ENCODE data around the gene INPP4B.

INPP4B gene

DNA sequence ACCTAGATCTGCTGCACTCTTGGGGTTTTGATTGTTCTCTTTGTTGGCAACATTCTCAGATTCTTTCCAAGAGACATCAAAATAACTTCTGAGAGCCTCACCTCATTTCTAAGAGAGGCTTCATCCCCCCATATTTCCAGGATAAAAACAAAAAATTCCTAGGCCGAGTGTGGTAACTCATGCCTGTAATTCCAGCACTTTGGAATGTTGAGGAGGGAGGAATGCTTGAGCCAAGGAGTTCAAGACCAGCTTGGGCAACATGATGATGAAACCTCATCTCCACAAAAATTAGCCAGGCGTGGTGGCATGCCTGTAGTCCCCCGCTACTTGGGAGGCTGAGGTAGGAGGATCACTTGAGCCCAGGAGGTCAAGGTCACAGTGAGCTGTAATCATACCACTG is 477.0 kb downstream of the INPP4B start:
- H3K14ac ChIP-seq (ENCODE audit: low read length), result no peak overlapping the region
- peaks cover 0 to 7% of the 10 kb centered on the region in 2 donors for H3K9me3 ChIP-seq (replicated peaks in 1 of 2; ENCODE audit: control insufficient read depth in 2 of 2, insufficient read depth in 1 of 2, low read depth in 1 of 2, low read length in 2 of 2)
- H3K27ac ChIP-seq (replicated peaks; ENCODE audit: low read length), result no peak overlapping the region
- no peak overlapping the region for H3K4me2 ChIP-seq (ENCODE audit: insufficient read depth, low read length, poor library complexity, severe bottlenecking)
- H2BK15ac ChIP-seq (ENCODE audit: low read length), result no peak overlapping the region
- no peak overlapping the region for H2BK120ac ChIP-seq (ENCODE audit: low read depth, low read length)
- peaks cover 5 to 27% of the 10 kb centered on the region in 2 donors for H3K4me1 ChIP-seq (ENCODE audit: control insufficient read depth in 2 of 2, insufficient read depth in 1 of 2, low read depth in 1 of 2, low read length in 2 of 2)
- no peak overlapping the region for H3K4me3 ChIP-seq (ENCODE audit: low read length in 2 of 2)
- H3K9ac ChIP-seq (ENCODE audit: low read depth, low read length, poor library complexity), result no peak overlapping the region
- H2AK5ac ChIP-seq (ENCODE audit: low read depth, low read length), result no peak overlapping the region
- no peak overlapping the region for H3K18ac ChIP-seq (ENCODE audit: low read length)
- no peak overlapping the region for H3K23ac ChIP-seq (ENCODE audit: low read depth, low read length, poor library complexity)
- H2BK12ac ChIP-seq (ENCODE audit: low read length), result no peak overlapping the region
- no peaks in the 10 kb centered on the region for H3K27me3 ChIP-seq (ENCODE audit: control insufficient read depth in 3 of 3, insufficient read depth in 3 of 3, low read depth in 1 of 3, low read length in 3 of 3)
- no peak overlapping the region for H2BK5ac ChIP-seq (ENCODE audit: low read length)
- DNase-seq (ENCODE audit: low spot score), result no peak
- H4K91ac ChIP-seq (ENCODE audit: low read depth, low read length, poor library complexity), result no peak overlapping the region
- H2AFZ ChIP-seq (ENCODE audit: low read length), result no peak overlapping the region
- H3K79me1 ChIP-seq (ENCODE audit: low read depth, low read length), result no peaks in the 10 kb centered on the region
- H3K4ac ChIP-seq (ENCODE audit: low read length), result no peak overlapping the region
- WGBS, 2 donors (ENCODE audit: extremely low coverage in 2 of 2, insufficient read length in 2 of 2, insufficient replicate concordance in 1 of 2), result no CpG with 5 or more reads among the region's 3 CpGs
- no peaks in the 10 kb centered on the region for H3K36me3 ChIP-seq (replicated peaks in 1 of 2; ENCODE audit: control insufficient read depth in 2 of 2, insufficient read depth in 2 of 2, low read length in 2 of 2)
- H4K8ac ChIP-seq (ENCODE audit: low read depth, low read length), result no peak overlapping the region

DNA sequence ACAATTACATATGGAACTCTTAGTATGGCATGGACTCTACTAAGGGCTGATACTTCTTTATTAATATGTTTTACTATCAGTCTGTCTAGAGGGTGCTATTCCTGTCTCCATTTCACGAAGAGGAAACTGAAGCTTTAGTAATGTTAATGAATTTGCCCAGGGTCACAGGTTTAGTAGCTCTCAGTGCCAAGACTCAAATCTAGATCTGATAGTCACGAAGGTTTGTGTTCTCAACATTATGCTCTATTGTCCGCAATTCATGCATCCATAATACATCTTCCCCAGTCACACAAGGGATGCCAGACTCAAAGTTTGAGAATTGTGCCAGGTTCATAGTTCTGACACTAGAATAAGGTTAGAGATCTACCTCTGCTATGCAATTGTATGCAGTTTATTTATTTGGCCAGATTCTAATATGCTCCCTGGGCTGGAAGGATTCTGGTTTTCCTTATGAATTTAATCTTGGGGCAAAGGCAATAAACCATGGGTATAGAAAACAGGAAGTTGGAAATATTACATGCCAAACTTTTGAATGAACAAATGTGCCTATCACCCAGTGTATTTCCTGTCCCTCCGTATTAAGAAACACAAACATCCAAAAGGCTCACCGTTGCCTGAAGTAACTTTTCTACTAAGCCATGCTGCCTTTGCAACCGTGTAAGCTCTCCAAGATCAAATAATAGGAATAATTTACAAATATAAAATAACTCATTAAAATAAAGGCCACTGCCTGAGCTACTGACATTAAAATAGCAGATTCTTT is 478.5 kb downstream of the INPP4B start:
- no peak overlapping the region for H4K8ac ChIP-seq (ENCODE audit: low read depth, low read length)
- H3K4me3 ChIP-seq (ENCODE audit: low read length in 2 of 2), result no peak overlapping the region
- no peak overlapping the region for H2AK5ac ChIP-seq (ENCODE audit: low read depth, low read length)
- H3K4ac ChIP-seq (ENCODE audit: low read length), result no peak overlapping the region
- no peak overlapping the region for H3K23ac ChIP-seq (ENCODE audit: low read depth, low read length, poor library complexity)
- H3K4me2 ChIP-seq (ENCODE audit: insufficient read depth, low read length, poor library complexity, severe bottlenecking), result no peak overlapping the region
- H3K79me1 ChIP-seq (ENCODE audit: low read depth, low read length), result no peaks in the 10 kb centered on the region
- no peak overlapping the region for H4K91ac ChIP-seq (ENCODE audit: low read depth, low read length, poor library complexity)
- H2BK15ac ChIP-seq (ENCODE audit: low read length), result no peak overlapping the region
- no peak overlapping the region for H3K9ac ChIP-seq (ENCODE audit: low read depth, low read length, poor library complexity)
- no peak overlapping the region for H2AFZ ChIP-seq (ENCODE audit: low read length)
- H3K27ac ChIP-seq (replicated peaks; ENCODE audit: low read length), result no peak overlapping the region
- H3K27me3 ChIP-seq (ENCODE audit: control insufficient read depth in 3 of 3, insufficient read depth in 3 of 3, low read depth in 1 of 3, low read length in 3 of 3), result no peaks in the 10 kb centered on the region
- H3K36me3 ChIP-seq (replicated peaks in 1 of 2; ENCODE audit: control insufficient read depth in 2 of 2, insufficient read depth in 2 of 2, low read length in 2 of 2), result no peaks in the 10 kb centered on the region
- no CpG with 5 or more reads among the region's 6 CpGs for WGBS, 2 donors (ENCODE audit: extremely low coverage in 2 of 2, insufficient read length in 2 of 2, insufficient replicate concordance in 1 of 2)
- no peak overlapping the region for H2BK5ac ChIP-seq (ENCODE audit: low read length)
- H3K4me1 ChIP-seq (ENCODE audit: control insufficient read depth in 2 of 2, insufficient read depth in 1 of 2, low read depth in 1 of 2, low read length in 2 of 2), result peaks cover 5 to 27% of the 10 kb centered on the region in 2 donors
- peaks cover 0 to 7% of the 10 kb centered on the region in 2 donors for H3K9me3 ChIP-seq (replicated peaks in 1 of 2; ENCODE audit: control insufficient read depth in 2 of 2, insufficient read depth in 1 of 2, low read depth in 1 of 2, low read length in 2 of 2)
- H2BK120ac ChIP-seq (ENCODE audit: low read depth, low read length), result no peak overlapping the region
- H3K18ac ChIP-seq (ENCODE audit: low read length), result no peak overlapping the region
- no peak overlapping the region for H3K14ac ChIP-seq (ENCODE audit: low read length)
- H2BK12ac ChIP-seq (ENCODE audit: low read length), result no peak overlapping the region
- no peak for DNase-seq (ENCODE audit: low spot score)

DNA sequence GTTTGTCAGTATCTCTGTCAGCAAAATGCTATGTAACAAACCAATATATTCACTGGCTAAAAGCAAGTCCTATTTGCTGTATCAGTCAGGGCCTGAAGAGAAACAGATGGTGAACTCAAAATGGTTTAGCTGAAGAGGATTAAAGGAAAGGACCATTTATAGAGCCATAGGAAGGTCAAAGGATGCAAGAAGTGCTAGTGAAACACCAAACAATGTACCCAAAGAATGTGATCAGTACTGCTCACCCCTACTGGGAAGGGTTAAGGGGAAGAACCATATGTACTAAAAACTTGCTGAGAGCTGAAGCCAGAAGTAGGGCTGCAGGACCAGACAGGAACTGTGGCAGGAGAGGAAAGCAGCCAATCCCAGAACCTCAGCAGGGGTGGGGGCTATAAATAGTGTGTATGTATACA is 479.3 kb downstream of the INPP4B start:
- no peak overlapping the region for H4K91ac ChIP-seq (ENCODE audit: low read depth, low read length, poor library complexity)
- peaks cover 0 to 7% of the 10 kb centered on the region in 2 donors for H3K9me3 ChIP-seq (replicated peaks in 1 of 2; ENCODE audit: control insufficient read depth in 2 of 2, insufficient read depth in 1 of 2, low read depth in 1 of 2, low read length in 2 of 2)
- no peak overlapping the region for H2BK5ac ChIP-seq (ENCODE audit: low read length)
- H3K27me3 ChIP-seq (ENCODE audit: control insufficient read depth in 3 of 3, insufficient read depth in 3 of 3, low read depth in 1 of 3, low read length in 3 of 3), result no peaks in the 10 kb centered on the region
- peaks cover 5 to 27% of the 10 kb centered on the region in 2 donors for H3K4me1 ChIP-seq (ENCODE audit: control insufficient read depth in 2 of 2, insufficient read depth in 1 of 2, low read depth in 1 of 2, low read length in 2 of 2)
- no peak overlapping the region for H2AK5ac ChIP-seq (ENCODE audit: low read depth, low read length)
- H3K14ac ChIP-seq (ENCODE audit: low read length), result no peak overlapping the region
- no peaks in the 10 kb centered on the region for H3K79me1 ChIP-seq (ENCODE audit: low read depth, low read length)
- no peak overlapping the region for H3K18ac ChIP-seq (ENCODE audit: low read length)
- no peak overlapping the region for H2BK120ac ChIP-seq (ENCODE audit: low read depth, low read length)
- H3K9ac ChIP-seq (ENCODE audit: low read depth, low read length, poor library complexity), result no peak overlapping the region
- no peak overlapping the region for H3K4ac ChIP-seq (ENCODE audit: low read length)
- no peaks in the 10 kb centered on the region for H3K36me3 ChIP-seq (replicated peaks in 1 of 2; ENCODE audit: control insufficient read depth in 2 of 2, insufficient read depth in 2 of 2, low read length in 2 of 2)
- H2BK15ac ChIP-seq (ENCODE audit: low read length), result no peak overlapping the region
- no peak overlapping the region for H3K27ac ChIP-seq (replicated peaks; ENCODE audit: low read length)
- no peak overlapping the region for H2AFZ ChIP-seq (ENCODE audit: low read length)
- no peak overlapping the region for H4K8ac ChIP-seq (ENCODE audit: low read depth, low read length)
- no peak overlapping the region for H3K23ac ChIP-seq (ENCODE audit: low read depth, low read length, poor library complexity)
- H2BK12ac ChIP-seq (ENCODE audit: low read length), result no peak overlapping the region
- no peak overlapping the region for H3K4me3 ChIP-seq (ENCODE audit: low read length in 2 of 2)
- no peak overlapping the region for H3K4me2 ChIP-seq (ENCODE audit: insufficient read depth, low read length, poor library complexity, severe bottlenecking)
- no peak for DNase-seq (ENCODE audit: low spot score)

GRCh38 chr4:142365391-142365790 is 480.7 kb downstream of the INPP4B start:
- Histone ChIP-seq H3K27ac (replicated peaks; ENCODE audit: low read length) (no peak overlapping the region), H2BK12ac (ENCODE audit: low read length) (no peak overlapping the region), H2BK5ac (ENCODE audit: low read length) (no peak overlapping the region), H3K4ac (ENCODE audit: low read length) (no peak overlapping the region), H4K91ac (ENCODE audit: low read depth, low read length, poor library complexity) (no peak overlapping the region), H3K23ac (ENCODE audit: low read depth, low read length, poor library complexity) (no peak overlapping the region), H2BK120ac (ENCODE audit: low read depth, low read length) (no peak overlapping the region), H3K18ac (ENCODE audit: low read length) (no peak overlapping the region), H3K79me1 (ENCODE audit: low read depth, low read length) (no peaks in the 10 kb centered on the region), H4K8ac (ENCODE audit: low read depth, low read length) (no peak overlapping the region), H3K4me1 (ENCODE audit: control insufficient read depth in 2 of 2, insufficient read depth in 1 of 2, low read depth in 1 of 2, low read length in 2 of 2) (peaks cover 5 to 27% of the 10 kb centered on the region in 2 donors), H3K14ac (ENCODE audit: low read length) (no peak overlapping the region), H2AFZ (ENCODE audit: low read length) (no peak overlapping the region), H3K9ac (ENCODE audit: low read depth, low read length, poor library complexity) (no peak overlapping the region), H3K27me3 (ENCODE audit: control insufficient read depth in 3 of 3, insufficient read depth in 3 of 3, low read depth in 1 of 3, low read length in 3 of 3) (no peaks in the 10 kb centered on the region), H3K9me3 (replicated peaks in 1 of 2; ENCODE audit: control insufficient read depth in 2 of 2, insufficient read depth in 1 of 2, low read depth in 1 of 2, low read length in 2 of 2) (no peaks in the 10 kb centered on the region), H3K4me3 (ENCODE audit: low read length in 2 of 2) (no peak overlapping the region), H2BK15ac (ENCODE audit: low read length) (no peak overlapping the region), H3K4me2 (ENCODE audit: insufficient read depth, low read length, poor library complexity, severe bottlenecking) (no peak overlapping the region), H3K36me3 (replicated peaks in 1 of 2; ENCODE audit: control insufficient read depth in 2 of 2, insufficient read depth in 2 of 2, low read length in 2 of 2) (no peaks in the 10 kb centered on the region), H2AK5ac (ENCODE audit: low read depth, low read length) (no peak overlapping the region)
- DNase-seq (ENCODE audit: low spot score), result no peak
- no CpG with 5 or more reads among the region's 1 CpG for WGBS, 2 donors (ENCODE audit: extremely low coverage in 2 of 2, insufficient read length in 2 of 2, insufficient replicate concordance in 1 of 2)
